Neural progenitor cell (in vitro differentiated cells): ENCODE data around the gene RNF186.

Source experiments
- CTCF ChIP-seq: fragments of 200-600 bp; sonication (generic); IDR thresholded peaks from 2 replicates; pipeline ENCODE4 v1.5.1; 2017; ENCODE audit warnings: antibody characterized with exemption, mild to moderate bottlenecking
- EZH2 ChIP-seq: fragments of 200-600 bp; sonication (generic); IDR thresholded peaks from 2 replicates; pipeline ENCODE4 v1.6.1; 2017; ENCODE audit warnings: antibody characterized with exemption, mild to moderate bottlenecking, moderate library complexity
- EZH2phosphoT487 ChIP-seq: fragments of 200-600 bp; sonication (generic); IDR thresholded peaks from 2 replicates; pipeline ENCODE4 v1.6.1; 2017; ENCODE audit warnings: antibody characterized with exemption

GRCh38 chr1:19776287-19776686 lies 38.8 kb downstream of the RNF186 start:
- TF ChIP-seq CTCF: no peak
- no peak for TF ChIP-seq EZH2
- TF ChIP-seq EZH2phosphoT487: no peak
